Activated CD4-positive, alpha-beta T cell treated with anti-CD3 and anti-CD28 coated beads, Interleukin-2, Interleukin-6, amounts not matched to agents 100 ng/mL and 50 ng/mL, durations not matched to agents 16 hours and 8 hours (primary cell): ENCODE results near the gene NDUFB10.
"Not testable (repeated sequence)": the region's sequence is repeated elsewhere in the genome, so short reads cannot be mapped to it uniquely, and the experiment has no call there.

ENCODE experiments used
- DNase-seq: peaks from one replicate; pipeline ENCODE4 v3.0.0-alpha.2; 2020

The NDUFB10 gene

DNA sequence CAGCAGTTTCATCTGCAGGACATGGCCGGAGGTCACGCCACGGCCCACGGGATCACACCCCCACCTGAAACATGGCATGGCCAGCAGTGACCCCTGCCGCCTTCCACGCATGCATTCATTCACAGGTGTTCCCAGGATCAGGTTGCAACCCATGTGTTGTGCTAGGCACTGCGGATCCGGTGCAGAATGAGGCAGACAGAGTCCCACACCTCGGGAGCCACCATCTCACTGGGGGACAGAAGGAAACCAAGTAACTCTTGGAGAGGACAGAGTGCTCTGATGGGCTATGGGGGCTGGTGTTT lies 12.0 kb upstream of the NDUFB10 start:
- no peak for DNase-seq

- DNase-seq: no peak
Observed at GRCh38 chr16:1949507-1949906, 9.8 kb upstream of the NDUFB10 start.

- DNase-seq: no peak
Observed at GRCh38 chr16:1950047-1950446, 9.3 kb upstream of the NDUFB10 start.

DNA sequence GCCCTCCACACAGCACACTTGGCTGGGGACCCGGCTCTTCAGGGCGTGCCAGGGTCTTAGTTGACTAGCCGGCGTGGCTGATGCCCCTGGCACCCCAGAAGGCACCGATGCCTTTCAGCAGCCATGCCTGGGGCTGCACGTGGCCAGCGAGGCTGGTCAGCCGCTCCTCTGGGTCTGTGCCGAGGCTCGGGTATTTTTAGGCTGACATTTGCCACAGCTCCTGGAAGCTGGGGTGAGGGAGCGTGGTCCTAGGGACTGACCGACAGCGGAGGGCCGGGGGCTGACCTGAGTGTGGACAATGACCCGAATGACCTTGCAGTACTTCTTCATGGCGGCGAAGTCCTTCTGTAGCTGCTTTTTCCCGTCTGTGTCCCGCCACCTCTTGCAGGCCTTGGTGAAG lies 8.8 kb upstream of the NDUFB10 start:
- DNase-seq: no peak

DNA sequence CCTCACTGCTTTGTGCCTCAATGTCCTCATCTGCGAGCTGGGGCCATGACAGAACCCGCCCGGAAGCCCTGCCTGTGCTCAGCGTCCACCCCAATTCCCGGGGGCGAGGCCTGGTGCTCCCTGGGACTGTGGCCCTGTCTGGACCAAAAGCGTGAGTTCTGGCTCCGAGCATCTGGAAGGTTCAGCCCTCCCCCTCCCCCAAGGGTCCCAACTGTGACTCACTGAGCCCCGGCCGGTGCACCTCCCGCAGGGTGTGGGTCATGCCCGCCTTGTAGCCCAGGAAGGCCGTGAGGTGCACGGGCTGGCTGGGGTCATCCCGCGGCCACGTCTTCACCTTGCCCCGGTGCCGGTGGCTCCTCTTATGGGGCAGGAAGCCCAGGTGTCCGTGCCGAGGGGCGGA lies 5.6 kb upstream of the NDUFB10 start:
- no peak for DNase-seq

DNA sequence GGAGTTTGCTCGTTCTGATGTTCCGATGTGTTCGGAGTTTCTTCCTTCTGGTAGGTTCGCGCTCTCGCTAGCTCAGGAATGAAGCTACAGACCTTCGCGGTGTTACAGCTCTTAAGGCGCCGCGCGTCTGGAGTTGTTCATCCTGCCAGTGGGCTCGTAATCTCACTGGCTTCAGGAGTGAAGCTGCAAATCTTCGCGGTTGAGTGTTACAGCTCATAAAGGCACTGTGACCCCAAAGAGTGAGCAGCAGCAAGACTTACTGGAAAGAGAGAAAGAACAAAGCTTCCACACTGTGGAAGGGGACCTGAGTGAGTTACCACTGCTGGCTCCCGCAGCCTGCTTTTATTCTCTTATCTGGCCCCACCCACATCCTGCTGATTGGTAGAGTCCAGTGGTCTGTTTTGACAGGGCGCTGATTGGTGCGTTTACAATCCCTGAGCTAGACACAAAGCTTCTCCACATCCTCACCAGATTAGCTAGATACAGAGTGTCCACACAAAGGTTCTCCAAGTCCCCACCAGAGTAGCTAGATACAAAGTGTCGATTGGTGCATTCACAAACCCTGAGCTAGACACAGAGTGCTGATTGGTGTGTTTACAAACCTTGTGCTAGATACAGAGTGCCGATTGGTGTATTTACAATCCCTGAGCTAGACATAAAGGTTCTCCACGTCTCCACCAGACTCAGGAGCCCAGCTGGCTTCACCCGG lies 1.8 kb upstream of the NDUFB10 start:
- not testable (repeated sequence) for DNase-seq

DNA sequence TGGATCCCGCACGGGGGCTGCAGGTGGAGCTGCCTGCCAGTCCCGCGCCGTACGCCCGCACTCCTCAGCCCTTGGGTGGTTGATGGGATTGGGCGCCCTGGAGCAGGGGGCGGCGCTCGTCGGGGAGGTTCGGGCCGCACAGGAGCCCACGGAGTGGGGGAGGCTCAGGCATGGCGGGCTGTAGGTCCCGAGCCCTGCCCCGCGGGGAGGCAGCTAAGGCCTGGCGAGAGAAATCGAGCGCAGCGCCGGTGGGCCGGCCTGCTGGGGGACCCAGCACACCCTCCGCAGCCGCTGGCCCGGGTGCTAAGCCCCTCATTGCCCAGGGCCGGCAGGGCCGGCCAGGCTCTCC lies 1.2 kb upstream of the NDUFB10 start:
- DNase-seq: not testable (repeated sequence)

DNA sequence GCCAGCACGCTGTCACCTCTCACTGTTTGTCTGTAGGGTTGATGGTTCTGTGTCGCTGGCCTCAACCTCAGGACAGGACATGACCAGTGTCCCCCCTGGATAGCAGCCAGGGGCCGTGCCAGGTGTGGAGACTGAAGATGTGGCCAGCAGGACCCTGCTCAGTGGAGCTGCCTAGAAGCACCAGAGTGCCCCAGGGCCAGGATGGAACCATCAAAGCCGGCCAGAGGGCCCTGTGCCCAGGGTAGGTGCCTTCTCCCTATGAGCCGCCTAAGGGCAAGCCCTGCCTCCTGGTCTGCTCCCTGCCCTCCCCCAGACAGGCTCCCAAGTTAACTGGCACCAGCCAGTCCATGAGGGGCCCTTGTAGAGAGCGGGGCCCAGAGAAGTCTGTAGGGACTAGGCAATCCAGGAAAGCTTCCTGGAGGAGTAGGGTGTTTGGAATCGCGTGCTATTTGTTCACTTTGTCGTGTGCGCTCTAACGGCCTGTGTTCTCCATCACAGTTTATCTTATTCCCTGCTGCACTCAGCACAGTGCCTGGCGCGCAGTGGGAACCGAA lies 546 bp upstream of the NDUFB10 start:
- no peak for DNase-seq

DNA sequence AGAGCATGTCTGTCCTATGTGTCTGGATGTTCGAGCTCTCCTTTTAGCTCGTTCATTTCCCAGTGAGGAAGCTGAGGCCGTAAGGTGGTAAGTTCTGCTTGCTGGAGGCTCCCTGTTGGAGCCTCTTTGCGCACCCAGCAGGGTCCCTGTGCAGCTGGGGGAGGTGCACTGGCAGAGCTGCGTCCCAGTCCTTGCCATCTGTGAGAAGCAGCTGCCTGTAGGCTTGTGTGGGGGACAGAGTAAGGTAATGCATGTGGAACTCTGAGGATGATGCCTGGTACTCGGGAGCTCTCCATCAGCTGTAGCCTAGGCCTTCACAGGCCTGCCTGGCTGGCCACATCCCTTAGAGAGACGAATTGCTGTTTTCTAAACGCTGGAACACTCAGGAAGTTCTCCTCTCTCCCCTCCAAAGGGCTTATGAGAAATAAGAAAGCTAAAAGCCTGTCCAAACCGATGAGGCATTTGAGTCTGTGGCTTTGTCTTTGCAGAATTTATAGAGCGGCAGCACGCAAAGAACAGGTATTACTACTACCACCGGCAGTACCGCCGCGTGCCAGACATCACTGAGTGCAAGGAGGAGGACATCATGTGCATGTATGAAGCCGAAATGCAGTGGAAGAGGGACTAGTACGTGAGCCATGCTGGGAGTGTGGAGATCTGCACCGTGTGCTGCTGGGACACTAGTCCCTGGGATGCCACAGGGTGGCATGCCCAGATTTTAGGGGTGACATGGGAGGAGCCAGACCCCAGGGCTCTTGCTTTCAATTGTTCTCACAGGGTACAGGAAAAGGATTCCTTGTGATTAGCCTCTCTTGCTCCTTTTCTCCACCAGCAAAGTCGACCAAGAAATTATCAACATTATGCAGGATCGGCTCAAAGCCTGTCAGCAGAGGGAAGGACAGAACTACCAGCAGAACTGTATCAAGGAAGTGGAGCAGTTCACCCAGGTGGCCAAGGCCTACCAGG lies 1.6 kb downstream of the NDUFB10 start:
- peak; percentile 77 for DNase-seq

GRCh38 chr16:1961651-1962067 lies 2.3 kb downstream of the NDUFB10 start:
- peak; percentile 65 for DNase-seq

DNA sequence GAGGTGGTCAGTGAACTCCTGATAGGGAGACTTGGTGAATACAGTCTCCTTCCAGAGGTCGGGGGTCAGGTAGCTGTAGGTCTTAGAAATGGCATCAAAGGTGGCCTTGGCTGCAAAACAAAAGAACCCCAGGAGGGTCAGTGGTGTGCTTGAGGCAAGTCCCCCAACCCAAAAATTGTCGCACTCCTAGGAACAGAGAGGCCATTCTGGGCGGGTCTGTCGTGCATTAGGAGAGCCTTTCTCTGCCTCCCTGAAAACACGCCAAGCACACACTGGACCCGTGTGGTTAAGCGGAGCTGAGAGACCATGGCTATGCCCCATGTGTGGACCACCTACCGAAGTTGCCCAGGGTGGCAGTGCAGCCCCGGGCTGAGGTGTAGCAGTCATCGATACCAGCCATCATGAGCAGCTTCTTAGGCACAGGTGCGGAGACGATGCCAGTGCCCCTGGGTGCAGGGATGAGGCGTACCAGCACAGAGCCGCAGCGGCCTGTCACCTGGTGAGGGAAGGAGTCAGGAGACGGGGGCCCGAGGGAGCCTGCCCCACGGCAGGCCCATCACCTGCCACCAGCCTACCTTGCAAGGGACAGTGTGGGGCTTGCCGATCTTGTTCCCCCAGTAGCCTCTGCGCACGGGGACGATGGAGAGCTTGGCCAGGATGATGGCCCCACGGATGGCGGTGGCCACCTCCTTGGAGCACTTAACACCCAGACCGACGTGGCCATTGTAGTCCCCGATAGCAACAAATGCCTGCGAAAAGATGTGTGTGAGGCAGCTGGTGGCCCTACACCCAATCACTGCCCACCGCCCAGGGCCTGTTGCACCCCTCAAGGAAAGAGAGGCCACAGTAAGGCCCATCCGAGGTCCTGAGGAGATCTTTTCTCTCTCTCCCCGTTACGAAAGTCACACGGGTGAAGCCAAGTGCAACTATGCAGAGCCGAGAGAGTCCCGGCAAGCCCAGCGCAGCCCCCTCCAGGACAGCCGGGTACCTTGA lies 3.1 kb downstream of the NDUFB10 start:
- DNase-seq: not testable (repeated sequence)

- DNase-seq: peak; percentile 59
Observed at GRCh38 chr16:1963806-1964505, 4.6 kb downstream of the NDUFB10 start.

- peak; percentile 99 for DNase-seq
Observed at GRCh38 chr16:1964506-1965395, 5.4 kb downstream of the NDUFB10 start, which contains the start of gene RPS2. RPS2 (minus strand) TSS chr16:1964826; CDS start chr16:1964625, 201 bp downstream.

- DNase-seq: no peak
Observed at GRCh38 chr16:1965396-1966001, 6.2 kb downstream of the NDUFB10 start.

DNA sequence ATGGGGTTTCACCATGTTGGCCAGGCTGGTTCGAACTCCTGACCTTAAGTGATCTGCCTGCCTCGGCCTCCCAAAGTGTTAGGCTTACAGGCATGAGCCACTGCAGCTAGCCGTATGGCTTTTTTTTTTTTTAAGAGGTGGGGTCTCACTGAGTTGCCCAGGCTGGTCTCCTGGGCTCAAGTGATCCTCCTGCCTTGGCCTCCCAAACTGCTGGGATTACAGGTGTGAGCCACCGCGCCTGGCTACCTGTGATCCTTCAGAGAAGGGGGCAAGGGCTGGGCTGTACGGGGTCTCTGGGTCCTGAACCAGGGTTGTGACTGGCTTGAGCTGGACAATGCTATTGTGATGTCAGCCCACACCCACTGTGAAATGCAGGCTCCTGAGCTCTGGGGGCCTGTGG lies 7.1 kb downstream of the NDUFB10 start, which contains the start of gene RNF151:
Gene RNF151, plus strand, starts transcription at position 397 of the 400 bp plus-strand sequence. CDS start 26 bp downstream, outside the sequence.
- DNase-seq: no peak

GRCh38 chr16:1968146-1968953 lies 9.0 kb downstream of the NDUFB10 start:
- no peak for DNase-seq

- peak; percentile 98 for DNase-seq
Observed at GRCh38 chr16:1971796-1972489, 12.6 kb downstream of the NDUFB10 start, which contains the start of gene TBL3. TBL3 (plus strand) TSS chr16:1972053; CDS start chr16:1972165, 112 bp downstream.

- no peak for DNase-seq
Observed at GRCh38 chr16:1972490-1972877, 13.1 kb downstream of the NDUFB10 start.
